Transverse colon (tissue), 4 donors: ENCODE results near the gene SMAD7.

Source experiments
- POLR2A ChIP-seq: fragments of 450-650 bp; IDR thresholded peaks from one replicate; pipeline ENCODE4 v1.6.1; 2016; ENCODE audit warnings: antibody characterized with exemption, mild to moderate bottlenecking, moderate library complexity
- POLR2AphosphoS5 ChIP-seq, 3 donors: sonication (generic); formaldehyde crosslinking; IDR thresholded peaks; one replicate each; pipeline ENCODE4 v1.6.1; 2016; ENCODE audit warnings: antibody characterized with exemption in 3 of 3
- TF ChIP-seq, protein P1 (sequence below), 5 experiments: fragments of 200-600 bp in 3 of 5; fragments of 450-650 bp in 2 of 5; sonication (generic) in 3 of 5; IDR thresholded peaks; 1 replicate in 2 of 5; 2 replicates in 3 of 5; pipeline ENCODE4 v1.5.1; 2016 to 2017; ENCODE audit warnings: antibody characterized with exemption in 5 of 5, inconsistent platforms in 3 of 5, mild to moderate bottlenecking in 2 of 5, moderate library complexity in 1 of 5

DNA sequence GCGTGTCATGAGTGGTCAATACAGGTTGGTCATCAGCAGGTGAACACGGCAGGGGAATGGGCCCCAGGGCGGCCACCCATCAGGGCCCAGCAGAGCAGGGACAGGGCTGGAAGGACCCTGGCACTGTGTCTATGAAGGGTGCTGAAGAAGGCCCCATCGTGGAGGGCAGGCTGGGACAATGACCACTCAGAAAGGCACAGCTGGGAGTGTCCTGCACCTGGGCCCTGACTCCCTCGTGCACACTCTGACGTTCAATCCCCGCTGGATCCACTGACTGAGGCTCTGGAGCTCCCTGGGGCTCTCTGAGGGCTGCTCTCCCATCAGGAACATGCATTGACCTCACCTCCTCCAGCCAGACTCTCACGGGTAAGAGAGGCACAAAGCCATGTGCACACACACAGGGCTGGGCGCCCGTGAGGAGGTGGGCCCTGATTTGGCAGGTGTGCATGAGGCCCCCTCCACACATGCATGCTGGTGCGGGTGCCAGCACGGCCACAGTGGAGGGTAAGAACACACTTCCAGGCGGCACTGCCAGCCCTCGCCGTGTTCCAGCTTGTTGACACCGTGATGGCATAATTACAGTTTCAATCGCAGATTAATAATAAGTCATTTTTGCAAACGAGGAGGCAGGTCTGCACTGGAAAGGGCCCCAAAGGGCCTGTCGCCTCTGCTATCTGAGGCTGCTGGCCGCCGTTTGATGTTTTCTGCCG is 58.5 kb downstream of the SMAD7 start:
- TF ChIP-seq POLR2AphosphoS5 (IDR thresholded peaks at IDR 0.05) (no peak), POLR2A (no peak)
- TF ChIP-seq, protein P1, sequence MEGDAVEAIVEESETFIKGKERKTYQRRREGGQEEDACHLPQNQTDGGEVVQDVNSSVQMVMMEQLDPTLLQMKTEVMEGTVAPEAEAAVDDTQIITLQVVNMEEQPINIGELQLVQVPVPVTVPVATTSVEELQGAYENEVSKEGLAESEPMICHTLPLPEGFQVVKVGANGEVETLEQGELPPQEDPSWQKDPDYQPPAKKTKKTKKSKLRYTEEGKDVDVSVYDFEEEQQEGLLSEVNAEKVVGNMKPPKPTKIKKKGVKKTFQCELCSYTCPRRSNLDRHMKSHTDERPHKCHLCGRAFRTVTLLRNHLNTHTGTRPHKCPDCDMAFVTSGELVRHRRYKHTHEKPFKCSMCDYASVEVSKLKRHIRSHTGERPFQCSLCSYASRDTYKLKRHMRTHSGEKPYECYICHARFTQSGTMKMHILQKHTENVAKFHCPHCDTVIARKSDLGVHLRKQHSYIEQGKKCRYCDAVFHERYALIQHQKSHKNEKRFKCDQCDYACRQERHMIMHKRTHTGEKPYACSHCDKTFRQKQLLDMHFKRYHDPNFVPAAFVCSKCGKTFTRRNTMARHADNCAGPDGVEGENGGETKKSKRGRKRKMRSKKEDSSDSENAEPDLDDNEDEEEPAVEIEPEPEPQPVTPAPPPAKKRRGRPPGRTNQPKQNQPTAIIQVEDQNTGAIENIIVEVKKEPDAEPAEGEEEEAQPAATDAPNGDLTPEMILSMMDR (IDR thresholded peaks at IDR 0.05) = no peak
